Loucy (cell line): ENCODE measurements around the gene ZFPM1.

Experiments
- H2AFZ ChIP-seq: fragments of 200-600 bp; sonication (generic); 2 replicates; pipeline ENCODE4 v1.6.0; 2016; ENCODE audit warnings: antibody characterized with exemption, mild to moderate bottlenecking, low read length, moderate library complexity
- H3F3A ChIP-seq: fragments of 200-600 bp; 2 replicates; pipeline ENCODE4 v1.6.0; 2016; ENCODE audit warnings: antibody characterized with exemption, low read depth, mild to moderate bottlenecking
- H3K27me3 ChIP-seq: fragments of 200-600 bp; sonication (generic); 2 replicates; pipeline ENCODE4 v1.6.1; 2014; ENCODE audit warnings: low read length, mild to moderate bottlenecking; ENCODE audit not compliant: insufficient read depth, poor library complexity, severe bottlenecking
- H3K36me3 ChIP-seq: fragments of 200-600 bp; sonication (generic); 2 replicates; pipeline ENCODE4 v1.6.1; 2016; ENCODE audit warnings: low read length; ENCODE audit not compliant: insufficient read depth
- H3K4me1 ChIP-seq: fragments of 200-600 bp; sonication (generic); 2 replicates; pipeline ENCODE4 v1.5.1; 2014; ENCODE audit warnings: low read length, mild to moderate bottlenecking; ENCODE audit not compliant: insufficient read depth, poor library complexity, severe bottlenecking
- H3K4me2 ChIP-seq: fragments of 200-600 bp; sonication (generic); 2 replicates; pipeline ENCODE4 v1.6.0; 2014; ENCODE audit warnings: antibody characterized with exemption, low read length, low read depth, mild to moderate bottlenecking; ENCODE audit not compliant: poor library complexity, severe bottlenecking
- H3K4me3 ChIP-seq: fragments of 200-600 bp; sonication (generic); 2 replicates; pipeline ENCODE4 v1.5.1; 2014; ENCODE audit warnings: low read length, mild to moderate bottlenecking, mixed read lengths; ENCODE audit not compliant: poor library complexity, severe bottlenecking
- H3K79me2 ChIP-seq: fragments of 200-600 bp; sonication (generic); 2 replicates; pipeline ENCODE4 v1.6.1; 2014; ENCODE audit warnings: low read length; ENCODE audit not compliant: insufficient read depth
- H3K9ac ChIP-seq: fragments of 200-600 bp; sonication (generic); 2 replicates; pipeline ENCODE4 v1.6.0; 2014; ENCODE audit warnings: mild to moderate bottlenecking, low read depth, low read length, moderate library complexity; ENCODE audit not compliant: poor library complexity, severe bottlenecking
- H3K9me2 ChIP-seq: fragments of 200-600 bp; sonication (generic); replicated peaks from 2 replicates; pipeline ENCODE4 v1.6.1; 2016; ENCODE audit warnings: low read depth, low read length, mixed read lengths
- H3K9me3 ChIP-seq: fragments of 200-600 bp; sonication (generic); 2 replicates; pipeline ENCODE4 v1.6.1; 2014; ENCODE audit warnings: mild to moderate bottlenecking, antibody characterized with exemption, low read length, low read depth; ENCODE audit not compliant: insufficient read depth
- H4K20me1 ChIP-seq: fragments of 200-600 bp; sonication (generic); 2 replicates; pipeline ENCODE4 v1.6.0; 2014; ENCODE audit warnings: antibody characterized with exemption, low read length, mild to moderate bottlenecking; ENCODE audit not compliant: insufficient read depth, poor library complexity, severe bottlenecking
- EZH2phosphoT487 ChIP-seq: fragments of 200-600 bp; IDR thresholded peaks from 2 replicates; pipeline ENCODE4 v1.6.1; 2018; ENCODE audit warnings: antibody characterized with exemption, mild to moderate bottlenecking, moderate library complexity, borderline replicate concordance
- TF ChIP-seq, protein P1 (sequence below): fragments of 200-600 bp; sonication (generic); conservative IDR thresholded peaks from 2 replicates; pipeline ENCODE4 v1.5.1; 2014; ENCODE audit warnings: mild to moderate bottlenecking, antibody characterized with exemption, low read length

ZFPM1 gene

DNA sequence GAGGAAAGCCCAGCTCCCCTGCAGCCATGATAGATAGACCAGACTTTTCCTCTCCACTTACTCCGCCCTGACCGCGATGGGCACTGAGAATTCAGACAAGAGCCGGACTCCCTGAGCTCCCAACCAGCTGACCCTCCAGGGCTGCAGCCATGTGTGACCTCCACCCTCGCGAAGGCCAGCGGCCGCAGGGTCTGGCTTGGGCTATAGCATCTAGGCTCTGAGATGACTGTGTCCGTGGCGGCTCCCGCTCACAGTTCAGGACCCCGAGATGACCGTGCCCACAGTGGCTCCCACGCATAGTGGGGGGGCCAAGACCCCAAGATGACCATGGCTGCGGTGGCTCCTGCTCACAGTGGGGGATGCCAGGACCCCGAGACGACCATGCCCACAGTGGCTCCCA lies 18.0 kb downstream of the ZFPM1 start:
- Histone ChIP-seq H3F3A (no peaks in the 10 kb centered on the region), H3K9me2 (no peaks in the 10 kb centered on the region), H2AFZ (no peak overlapping the region), H3K9me3 (no peaks in the 10 kb centered on the region), H3K36me3 (no peaks in the 10 kb centered on the region), H3K4me2 (no peak overlapping the region), H4K20me1 (peaks cover 42% of the 10 kb centered on the region), H3K27me3 (no peaks in the 10 kb centered on the region), H3K4me1 (no peaks in the 10 kb centered on the region), H3K79me2 (peaks cover 91% of the 10 kb centered on the region; the same call in 1 of the 2 replicates), H3K9ac (no peak overlapping the region), H3K4me3 (no peak overlapping the region)
- TF ChIP-seq EZH2phosphoT487, result no peak
- TF ChIP-seq, protein P1, sequence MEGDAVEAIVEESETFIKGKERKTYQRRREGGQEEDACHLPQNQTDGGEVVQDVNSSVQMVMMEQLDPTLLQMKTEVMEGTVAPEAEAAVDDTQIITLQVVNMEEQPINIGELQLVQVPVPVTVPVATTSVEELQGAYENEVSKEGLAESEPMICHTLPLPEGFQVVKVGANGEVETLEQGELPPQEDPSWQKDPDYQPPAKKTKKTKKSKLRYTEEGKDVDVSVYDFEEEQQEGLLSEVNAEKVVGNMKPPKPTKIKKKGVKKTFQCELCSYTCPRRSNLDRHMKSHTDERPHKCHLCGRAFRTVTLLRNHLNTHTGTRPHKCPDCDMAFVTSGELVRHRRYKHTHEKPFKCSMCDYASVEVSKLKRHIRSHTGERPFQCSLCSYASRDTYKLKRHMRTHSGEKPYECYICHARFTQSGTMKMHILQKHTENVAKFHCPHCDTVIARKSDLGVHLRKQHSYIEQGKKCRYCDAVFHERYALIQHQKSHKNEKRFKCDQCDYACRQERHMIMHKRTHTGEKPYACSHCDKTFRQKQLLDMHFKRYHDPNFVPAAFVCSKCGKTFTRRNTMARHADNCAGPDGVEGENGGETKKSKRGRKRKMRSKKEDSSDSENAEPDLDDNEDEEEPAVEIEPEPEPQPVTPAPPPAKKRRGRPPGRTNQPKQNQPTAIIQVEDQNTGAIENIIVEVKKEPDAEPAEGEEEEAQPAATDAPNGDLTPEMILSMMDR, result no peak

DNA sequence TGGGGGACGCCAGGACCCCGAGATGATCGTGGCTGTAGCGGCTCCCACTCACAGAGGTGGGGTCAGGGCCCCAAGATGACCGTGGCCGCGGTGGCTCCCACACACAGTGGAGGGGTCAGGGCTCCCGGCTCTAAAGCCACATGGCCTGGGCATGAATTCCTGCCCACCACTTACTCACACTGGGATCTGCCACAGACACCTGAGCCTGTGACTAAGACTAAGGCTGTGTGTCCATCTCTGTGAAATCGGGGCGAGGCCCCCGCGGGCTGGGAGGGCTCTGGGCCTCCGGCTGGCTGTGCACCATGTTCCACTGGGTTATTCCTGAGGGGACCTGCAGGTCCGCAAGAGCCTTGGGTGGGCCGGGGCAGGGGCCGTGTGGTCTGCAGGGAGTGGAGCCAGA lies 18.5 kb downstream of the ZFPM1 start:
- Histone ChIP-seq H3K79me2 (peaks cover 91% of the 10 kb centered on the region; the same call in 1 of the 2 replicates), H3K9me2 (no peaks in the 10 kb centered on the region), H3F3A (no peaks in the 10 kb centered on the region), H3K4me3 (no peak overlapping the region), H4K20me1 (peaks cover 42% of the 10 kb centered on the region), H3K9ac (no peak overlapping the region), H3K4me2 (no peak overlapping the region), H3K27me3 (no peaks in the 10 kb centered on the region), H2AFZ (no peak overlapping the region), H3K36me3 (no peaks in the 10 kb centered on the region), H3K9me3 (no peaks in the 10 kb centered on the region), H3K4me1 (no peaks in the 10 kb centered on the region)
- TF ChIP-seq, protein P1, result no peak
- TF ChIP-seq EZH2phosphoT487, result no peak

GRCh38 chr16:88472069-88472468 lies 19.0 kb downstream of the ZFPM1 start:
- H3K9me2 ChIP-seq, result no peaks in the 10 kb centered on the region
- TF ChIP-seq, protein P1, result no peak
- TF ChIP-seq EZH2phosphoT487, result no peak
- H3K79me2 ChIP-seq, result peaks cover 91% of the 10 kb centered on the region
- no peak overlapping the region for H3K4me2 ChIP-seq
- H3K9me3 ChIP-seq, result no peaks in the 10 kb centered on the region
- no peak overlapping the region for H3K4me3 ChIP-seq
- H3K4me1 ChIP-seq, result no peaks in the 10 kb centered on the region
- no peaks in the 10 kb centered on the region for H3K36me3 ChIP-seq
- peaks cover 40% of the 10 kb centered on the region for H4K20me1 ChIP-seq
- H3K27me3 ChIP-seq, result no peaks in the 10 kb centered on the region
- H2AFZ ChIP-seq, result no peak overlapping the region
- H3F3A ChIP-seq, result no peaks in the 10 kb centered on the region
- H3K9ac ChIP-seq, result no peak overlapping the region
